Esophagus (tissue), 2 donors: Measurements from ENCODE around the gene COL5A1. TPM values are rescaled to one million over a fixed set of nuclear protein-coding genes. Genes with fewer than 3 reads are reported as not detected.

Source experiments
- H3K27ac ChIP-seq, 2 donors: one replicate each; pipeline ENCODE4 v1.5.1; 2013; ENCODE audit warnings: low read depth in 2 of 2, mild to moderate bottlenecking in 2 of 2, inconsistent platforms in 1 of 2, low read length in 1 of 2, moderate library complexity in 1 of 2
- H3K27me3 ChIP-seq, 2 donors: one replicate each; pipeline ENCODE4 v1.6.1; 2013; ENCODE audit warnings: low read length in 2 of 2, control low read depth in 1 of 2, mild to moderate bottlenecking in 1 of 2; ENCODE audit not compliant: insufficient read depth in 2 of 2, control insufficient read depth in 1 of 2
- H3K36me3 ChIP-seq, 2 donors: one replicate each; pipeline ENCODE4 v1.6.1; 2013; ENCODE audit warnings: low read length in 1 of 2; ENCODE audit not compliant: control insufficient read depth in 2 of 2, insufficient read depth in 2 of 2
- H3K4me1 ChIP-seq, 2 donors: one replicate each; pipeline ENCODE4 v1.6.1; 2013; ENCODE audit warnings: low read length in 1 of 2; ENCODE audit not compliant: control insufficient read depth in 2 of 2, insufficient read depth in 2 of 2
- H3K4me3 ChIP-seq, 2 donors: one replicate each; pipeline ENCODE4 v1.5.1; 2013; ENCODE audit warnings: low read length in 2 of 2, mild to moderate bottlenecking in 2 of 2, low read depth in 1 of 2, moderate library complexity in 1 of 2
- H3K9me3 ChIP-seq, 2 donors: one replicate each; pipeline ENCODE4 v1.6.1; 2013; ENCODE audit warnings: mild to moderate bottlenecking in 2 of 2, low read depth in 1 of 2, low read length in 1 of 2, moderate library complexity in 1 of 2; ENCODE audit not compliant: control insufficient read depth in 2 of 2, insufficient read depth in 1 of 2
- WGBS, 2 donors: extraction: QIAGEN DNeasy Blood & Tissue Kit; methylation state at CpG; one replicate each; pipeline ENCODE4 v1.1.7; 2013; 5-methylcytosine and 5-hydroxymethylcytosine counted together
- polyA plus RNA-seq, 2 donors: library from polyadenylated mRNA; stranded (reverse); fragments of 200-250 nt; gene quantifications; one replicate each; pipeline ENCODE4 v1.2.3, GENCODE V29; 2013
- donor health status: healthy with polysubstance abuse.
- donor health status: Bipolar disorder and iron deficiency.

COL5A1 gene
- polyA plus RNA-seq, 2 donors: 3.5 to 7.6 TPM

DNA sequence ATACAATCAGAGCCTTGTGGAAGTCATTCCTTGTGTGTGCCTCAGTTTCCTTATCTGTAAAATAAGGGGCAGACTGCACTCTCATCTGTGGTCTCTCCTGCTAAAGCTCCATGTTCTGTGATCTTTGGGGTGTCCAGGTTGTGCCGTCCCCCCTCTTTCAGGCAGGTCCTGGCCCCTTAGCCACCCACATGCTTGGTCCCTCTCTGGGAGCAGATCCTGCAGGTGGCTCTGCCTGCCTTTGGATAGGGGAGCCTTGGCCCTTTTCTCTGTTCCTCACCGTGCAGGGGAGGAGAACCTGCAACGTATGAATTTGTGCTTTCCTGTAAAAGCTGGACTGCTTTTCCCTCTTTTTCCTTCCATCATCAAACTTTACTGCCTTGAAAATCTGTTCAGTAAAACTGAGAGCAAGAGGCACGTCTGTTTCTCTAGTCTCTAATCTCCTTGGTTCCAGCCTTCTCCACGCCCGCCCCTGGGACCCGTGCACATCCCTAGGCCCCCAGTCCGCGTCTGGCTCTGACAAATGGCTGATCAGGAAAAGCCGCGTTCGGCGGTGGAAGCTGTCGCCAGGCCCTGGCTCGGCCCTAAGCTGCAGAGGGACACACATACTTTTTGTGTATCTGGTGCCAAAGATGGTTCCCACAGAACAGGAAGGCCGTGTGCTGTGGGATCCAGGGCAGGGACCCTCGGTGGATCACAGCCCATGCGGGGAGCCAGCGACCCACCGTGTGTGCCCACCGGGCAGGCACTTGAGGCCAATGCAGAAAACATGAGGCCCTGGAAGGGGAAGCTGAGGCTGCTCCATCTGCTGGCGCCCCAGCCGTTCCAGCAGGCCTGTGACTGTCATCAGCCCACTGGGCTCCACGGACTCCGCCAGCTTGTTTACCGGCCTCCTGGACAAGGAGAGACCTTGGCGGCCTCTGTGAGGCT, 43.4 kb upstream of the COL5A1 start:
- no peak overlapping the region for H3K27ac ChIP-seq
- WGBS, 2 donors: 54 to 59% methylated on average over 27 of the region's 27 CpGs
- no peak overlapping the region for H3K4me3 ChIP-seq
- H3K9me3 ChIP-seq: peaks cover 0 to 4% of the 10 kb centered on the region in 2 donors
- H3K27me3 ChIP-seq: no peaks in the 10 kb centered on the region
- no peaks in the 10 kb centered on the region for H3K36me3 ChIP-seq
- no peaks in the 10 kb centered on the region for H3K4me1 ChIP-seq

DNA sequence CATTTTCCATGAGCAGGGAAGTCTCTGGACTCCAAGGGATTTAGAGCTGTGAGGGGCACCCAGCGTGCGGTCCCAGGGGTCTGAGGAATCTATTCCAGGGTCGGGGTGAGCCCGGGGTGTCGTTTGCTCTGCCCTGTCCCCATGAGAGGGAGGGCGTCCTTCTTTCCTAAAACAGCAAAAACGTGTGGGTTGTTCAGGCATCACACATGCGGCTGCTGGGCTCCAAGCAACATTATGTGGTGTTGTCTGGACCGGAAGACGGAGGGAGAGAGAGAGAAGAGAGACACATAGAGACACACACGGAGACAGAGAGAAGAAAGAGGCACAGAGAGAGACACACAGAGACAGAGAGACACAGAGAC, 42.7 kb upstream of the COL5A1 start:
- Histone ChIP-seq H3K9me3 (peaks cover 0 to 4% of the 10 kb centered on the region in 2 donors), H3K27ac (no peak overlapping the region), H3K4me1 (no peaks in the 10 kb centered on the region), H3K27me3 (no peaks in the 10 kb centered on the region), H3K4me3 (no peak overlapping the region), H3K36me3 (no peaks in the 10 kb centered on the region)
- WGBS, 2 donors: 68 to 72% methylated on average over 11 of the region's 11 CpGs

DNA sequence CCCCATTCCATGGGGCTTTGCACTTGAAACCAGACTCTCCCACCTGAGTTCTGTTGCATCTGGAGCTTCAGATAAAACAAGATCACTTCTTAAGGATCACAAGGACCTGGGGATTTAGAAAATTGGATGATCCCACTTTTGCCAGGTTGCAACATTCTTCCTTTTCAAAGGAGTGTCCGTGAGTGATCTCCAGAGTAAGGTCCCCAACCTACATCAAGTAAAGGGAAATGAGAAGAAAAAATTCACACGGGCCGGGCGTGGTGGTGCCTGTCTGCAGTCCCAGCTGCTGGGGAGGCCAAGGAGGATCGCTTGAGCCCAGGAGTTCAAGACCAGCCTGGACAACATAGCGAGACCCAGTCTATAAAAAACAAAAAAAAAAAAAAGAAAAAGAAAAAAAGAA, 41.2 kb upstream of the COL5A1 start:
- H3K27me3 ChIP-seq: no peaks in the 10 kb centered on the region
- 80 to 82% methylated on average over 6 of the region's 6 CpGs for WGBS, 2 donors
- no peaks in the 10 kb centered on the region for H3K4me1 ChIP-seq

DNA sequence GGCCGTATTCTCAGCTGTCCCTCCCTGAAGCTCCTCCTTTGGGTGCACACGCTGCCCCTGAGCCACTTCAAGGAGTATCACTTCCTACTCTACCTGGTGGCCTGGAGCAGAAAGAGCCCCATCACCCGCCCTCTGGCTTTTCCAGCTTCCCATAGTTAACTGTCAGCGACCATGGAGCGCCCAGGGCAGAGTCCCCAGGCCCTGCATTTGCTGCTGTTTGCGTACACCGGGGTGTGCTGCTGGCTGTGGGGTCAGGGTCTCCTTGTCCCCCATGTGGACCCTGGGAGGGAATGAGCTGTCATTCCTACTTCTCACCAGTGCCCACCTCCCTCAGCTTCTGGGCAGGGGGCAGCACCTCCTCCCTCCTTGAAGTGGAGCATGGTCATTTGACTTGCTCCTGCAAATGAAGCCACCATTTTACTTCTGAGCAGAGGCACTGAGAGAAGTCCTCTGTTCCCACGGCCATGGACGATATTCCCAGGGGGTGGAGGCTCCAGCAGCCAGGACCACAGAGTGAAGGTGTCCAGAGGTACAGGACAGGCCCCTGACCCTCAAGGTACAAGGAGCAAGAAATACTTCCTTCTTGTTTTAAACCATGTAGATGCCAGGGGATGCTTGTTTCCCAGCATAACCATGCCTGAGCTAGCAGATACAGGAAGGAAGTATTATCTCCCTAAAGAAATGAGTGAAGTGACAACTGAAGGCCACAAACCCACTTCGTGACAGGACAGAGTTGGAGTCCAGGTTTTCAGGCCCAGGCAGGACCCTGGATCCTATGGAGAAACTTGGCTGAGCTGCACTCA, 40.6 kb upstream of the COL5A1 start:
- no peaks in the 10 kb centered on the region for H3K27me3 ChIP-seq
- no peak overlapping the region for H3K4me3 ChIP-seq
- H3K36me3 ChIP-seq: no peaks in the 10 kb centered on the region
- no peaks in the 10 kb centered on the region for H3K4me1 ChIP-seq
- 91 to 92% methylated on average over 10 of the region's 10 CpGs for WGBS, 2 donors
- peaks cover 0 to 4% of the 10 kb centered on the region in 2 donors for H3K9me3 ChIP-seq
- no peak overlapping the region for H3K27ac ChIP-seq

More for the DNA sequence above, 41.2 kb upstream of the COL5A1 start:
- Histone ChIP-seq H3K9me3 (peaks cover 0 to 4% of the 10 kb centered on the region in 2 donors), H3K36me3 (no peaks in the 10 kb centered on the region), H3K27ac (no peak overlapping the region), H3K4me3 (no peak overlapping the region)

DNA sequence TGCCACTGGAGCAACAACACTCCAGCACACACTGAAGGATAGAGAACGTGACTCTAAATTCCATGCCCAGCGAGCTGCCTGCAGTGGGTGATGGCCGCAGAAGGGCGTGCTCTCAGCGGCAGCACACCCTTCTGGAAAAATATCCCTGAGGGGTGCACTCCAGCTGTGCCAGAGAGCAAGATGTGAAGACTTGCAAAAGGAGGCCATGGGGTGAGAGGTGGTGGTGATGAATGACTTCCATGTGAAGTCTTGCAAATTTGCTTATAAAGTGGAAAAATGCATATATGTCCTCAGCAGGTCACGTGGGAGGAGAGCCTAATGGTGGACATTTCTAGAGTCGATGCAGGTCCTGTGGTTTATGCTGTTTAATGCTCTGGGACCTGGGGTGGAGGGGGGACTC, 39.8 kb upstream of the COL5A1 start:
- Histone ChIP-seq H3K27me3 (no peaks in the 10 kb centered on the region), H3K9me3 (peaks cover 0 to 4% of the 10 kb centered on the region in 2 donors), H3K36me3 (no peaks in the 10 kb centered on the region), H3K4me1 (no peaks in the 10 kb centered on the region), H3K4me3 (no peak overlapping the region), H3K27ac (no peak overlapping the region)
- 92% methylated on average over 7 of the region's 7 CpGs for WGBS, 2 donors

DNA sequence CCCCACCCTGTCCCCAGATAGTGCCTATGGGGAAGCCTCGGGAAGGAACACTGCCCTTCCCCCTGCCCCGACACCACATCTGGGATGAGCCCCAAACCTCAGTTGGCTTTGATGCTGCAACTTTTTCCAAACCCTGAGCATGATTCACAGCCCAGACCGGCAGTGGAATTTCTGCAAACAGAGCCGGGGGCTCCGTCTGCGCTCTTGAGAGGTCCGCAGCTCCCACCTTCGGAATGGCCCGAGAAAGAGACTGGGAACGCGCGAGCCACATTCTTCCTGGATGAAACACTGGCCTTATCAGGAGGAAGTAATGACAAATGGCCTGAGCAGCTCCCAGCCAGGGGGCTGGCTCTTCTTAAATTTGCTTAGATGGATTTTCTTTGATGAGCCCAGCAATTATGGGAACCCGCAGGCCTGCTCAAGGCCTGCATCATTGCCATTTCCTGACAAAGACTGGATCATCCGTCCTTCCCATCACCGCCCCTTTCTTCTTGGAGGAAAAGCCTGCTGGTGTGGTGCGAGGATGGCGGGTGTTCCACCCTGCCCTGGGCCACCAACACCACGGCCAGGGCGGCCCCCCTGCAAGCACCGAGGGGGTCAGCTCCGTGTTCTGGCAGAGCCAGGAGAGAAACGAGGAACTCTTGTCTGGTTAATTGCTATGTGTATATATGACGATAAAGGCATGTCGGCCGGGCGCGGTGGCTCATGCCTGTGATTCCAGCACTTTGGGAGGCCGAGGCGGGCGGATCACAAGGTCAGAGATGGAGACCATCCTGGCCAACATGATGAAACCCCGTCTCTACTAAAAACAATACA, 38.8 kb upstream of the COL5A1 start:
- no peak overlapping the region for H3K4me3 ChIP-seq
- no peak overlapping the region for H3K27ac ChIP-seq
- 68 to 72% methylated on average over 31 of the region's 31 CpGs for WGBS, 2 donors

DNA sequence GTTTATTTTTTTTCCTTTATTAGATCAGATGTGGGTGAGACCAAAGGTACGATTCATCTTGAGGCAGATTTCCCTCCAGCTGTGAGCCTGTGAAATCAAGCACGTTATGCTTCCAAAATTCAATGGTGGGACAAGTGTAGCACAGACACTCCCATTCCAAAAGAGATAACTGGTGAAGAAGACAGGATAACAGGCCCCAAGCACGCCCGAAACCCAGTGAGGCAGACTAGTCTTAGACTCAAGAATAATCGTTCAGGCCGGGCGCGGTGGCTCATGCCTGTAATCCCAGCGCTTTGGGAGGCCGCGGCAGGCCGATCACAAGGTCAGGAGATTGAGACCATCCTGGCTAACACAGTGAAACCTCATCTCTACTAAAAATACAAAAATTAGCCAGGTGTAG, 36.8 kb upstream of the COL5A1 start:
- Histone ChIP-seq H3K9me3 (peaks cover 0 to 7% of the 10 kb centered on the region in 2 donors), H3K27me3 (no peaks in the 10 kb centered on the region), H3K27ac (no peak overlapping the region), H3K36me3 (no peaks in the 10 kb centered on the region), H3K4me1 (no peaks in the 10 kb centered on the region), H3K4me3 (no peak overlapping the region)
- WGBS, 2 donors: 85 to 87% methylated on average over 12 of the region's 12 CpGs

More for the DNA sequence above, 38.8 kb upstream of the COL5A1 start:
- Histone ChIP-seq H3K9me3 (peaks cover 0 to 6% of the 10 kb centered on the region in 2 donors), H3K4me1 (no peaks in the 10 kb centered on the region), H3K27me3 (no peaks in the 10 kb centered on the region), H3K36me3 (no peaks in the 10 kb centered on the region)

DNA sequence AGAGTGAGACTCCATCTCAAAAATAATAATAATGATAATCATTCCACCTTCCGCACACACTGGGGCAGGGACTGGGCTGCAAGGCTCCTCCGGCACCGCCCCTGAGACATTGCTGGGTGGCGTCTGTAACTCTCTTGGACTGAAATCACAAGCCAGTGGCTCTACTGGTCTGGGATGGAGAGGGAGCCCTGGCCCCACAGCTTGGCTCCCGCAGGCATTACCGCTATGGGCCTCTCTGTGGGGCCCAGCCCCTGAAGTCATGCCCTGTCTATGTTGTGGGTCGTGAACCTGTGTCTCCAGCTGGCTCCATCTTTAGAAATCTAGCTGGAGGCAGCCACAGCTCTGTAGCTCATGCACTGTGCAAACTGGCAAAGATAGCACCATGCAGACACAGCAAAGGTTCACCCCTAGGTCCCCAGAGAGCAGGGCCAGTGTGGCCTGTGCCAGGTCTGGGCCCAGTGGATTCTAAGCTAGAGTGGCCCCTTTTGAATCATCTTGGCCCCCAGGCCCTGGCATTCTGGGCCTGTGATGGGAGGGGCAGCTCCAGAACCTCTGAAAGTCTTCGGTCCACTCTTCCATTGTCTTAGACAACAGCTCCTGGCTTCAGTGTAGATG, 36.1 kb upstream of the COL5A1 start:
- Histone ChIP-seq H3K4me3 (no peak overlapping the region), H3K27ac (no peak overlapping the region), H3K36me3 (no peaks in the 10 kb centered on the region), H3K27me3 (no peaks in the 10 kb centered on the region), H3K4me1 (no peaks in the 10 kb centered on the region), H3K9me3 (peaks cover 0 to 7% of the 10 kb centered on the region in 2 donors)
- 94 to 95% methylated on average over 8 of the region's 8 CpGs for WGBS, 2 donors

DNA sequence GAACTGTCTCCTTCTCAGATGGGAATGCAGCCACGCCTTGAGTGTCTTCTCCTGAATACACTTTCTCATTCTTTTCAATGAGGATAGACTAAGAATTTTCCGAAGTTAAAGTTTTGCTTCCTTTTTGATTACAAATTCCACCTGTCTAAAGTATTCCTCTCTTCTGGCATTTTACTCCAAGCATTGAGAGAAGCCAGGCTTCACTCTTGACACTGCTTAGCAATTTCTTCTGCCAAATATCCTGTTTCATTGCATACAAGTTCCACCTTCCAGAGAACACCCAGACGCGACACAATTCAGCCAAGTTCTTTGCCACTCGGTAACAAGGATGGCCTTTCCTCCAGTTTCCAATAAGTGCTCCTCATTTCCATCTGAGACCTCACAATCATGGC, 35.6 kb upstream of the COL5A1 start:
- no peaks in the 10 kb centered on the region for H3K27me3 ChIP-seq
- H3K4me1 ChIP-seq: no peaks in the 10 kb centered on the region
- H3K4me3 ChIP-seq: no peak overlapping the region
- WGBS, 2 donors: 83 to 87% methylated on average over 5 of the region's 5 CpGs
- no peaks in the 10 kb centered on the region for H3K36me3 ChIP-seq
- no peak overlapping the region for H3K27ac ChIP-seq
- H3K9me3 ChIP-seq: peaks cover 0 to 7% of the 10 kb centered on the region in 2 donors
